Activated CD8-positive, alpha-beta memory T cell treated with anti-CD3 and anti-CD28 coated beads, Interleukin-2, amount 50 U/mL, for 48 hours (primary cell): ENCODE results near the gene ADGB.
"Not testable (repeated sequence)": the region's sequence is repeated elsewhere in the genome, so short reads cannot be mapped to it uniquely, and the experiment has no call there.

ENCODE experiments used
- DNase-seq: peaks from one replicate; pipeline ENCODE4 v3.0.0-alpha.2; 2020

ADGB gene

GRCh38 chr6:146827216-146827928 is 228.6 kb downstream of the ADGB start:
- DNase-seq: no peak

GRCh38 chr6:146829792-146830565 is 231.2 kb downstream of the ADGB start:
- DNase-seq: no peak

GRCh38 chr6:146833157-146833556 is 234.4 kb downstream of the ADGB start:
- DNase-seq: no peak

- DNase-seq: no peak
These were observed 241.4 kb downstream of the ADGB start for GRCh38 chr6:146840216-146840615.

- no peak for DNase-seq
These were observed 241.9 kb downstream of the ADGB start for GRCh38 chr6:146840641-146841040.

- no peak for DNase-seq
These were observed 248.7 kb downstream of the ADGB start for GRCh38 chr6:146847426-146847825.

GRCh38 chr6:146850238-146850896 is 251.6 kb downstream of the ADGB start:
- no peak for DNase-seq

GRCh38 chr6:146850981-146851380 is 252.2 kb downstream of the ADGB start:
- no peak for DNase-seq

- DNase-seq: no peak
These were observed 253.1 kb downstream of the ADGB start for GRCh38 chr6:146851837-146852236.

GRCh38 chr6:146854521-146855255 is 255.9 kb downstream of the ADGB start:
- DNase-seq: not testable (repeated sequence)

- no peak for DNase-seq
These were observed 257.1 kb downstream of the ADGB start for GRCh38 chr6:146855889-146856288.

GRCh38 chr6:146856296-146856695 is 257.5 kb downstream of the ADGB start:
- DNase-seq: peak; percentile 65

- peak; percentile 92 for DNase-seq
These were observed 258.6 kb downstream of the ADGB start for GRCh38 chr6:146857180-146857979.

- no peak for DNase-seq
These were observed 259.2 kb downstream of the ADGB start for GRCh38 chr6:146857980-146858347.

GRCh38 chr6:146859206-146859605 is 260.4 kb downstream of the ADGB start:
- no peak for DNase-seq

GRCh38 chr6:146859795-146860495 is 261.2 kb downstream of the ADGB start:
- no peak for DNase-seq

GRCh38 chr6:146860583-146860982 is 261.8 kb downstream of the ADGB start:
- no peak for DNase-seq

- DNase-seq: no peak
These were observed 262.3 kb downstream of the ADGB start for GRCh38 chr6:146861029-146861563.

GRCh38 chr6:146861716-146862115 is 262.9 kb downstream of the ADGB start:
- no peak for DNase-seq

- DNase-seq: no peak
These were observed 263.7 kb downstream of the ADGB start for GRCh38 chr6:146862508-146862919.

GRCh38 chr6:146864300-146864699 is 265.5 kb downstream of the ADGB start:
- DNase-seq: no peak
